ENCODE measurements around the gene KCNH4. TPM values are rescaled to one million over a fixed set of nuclear protein-coding genes. Genes with fewer than 3 reads are reported as not detected.

Gene KCNH4
- total RNA-seq, 1 experiment from 2014 or later: not detected

DNA sequence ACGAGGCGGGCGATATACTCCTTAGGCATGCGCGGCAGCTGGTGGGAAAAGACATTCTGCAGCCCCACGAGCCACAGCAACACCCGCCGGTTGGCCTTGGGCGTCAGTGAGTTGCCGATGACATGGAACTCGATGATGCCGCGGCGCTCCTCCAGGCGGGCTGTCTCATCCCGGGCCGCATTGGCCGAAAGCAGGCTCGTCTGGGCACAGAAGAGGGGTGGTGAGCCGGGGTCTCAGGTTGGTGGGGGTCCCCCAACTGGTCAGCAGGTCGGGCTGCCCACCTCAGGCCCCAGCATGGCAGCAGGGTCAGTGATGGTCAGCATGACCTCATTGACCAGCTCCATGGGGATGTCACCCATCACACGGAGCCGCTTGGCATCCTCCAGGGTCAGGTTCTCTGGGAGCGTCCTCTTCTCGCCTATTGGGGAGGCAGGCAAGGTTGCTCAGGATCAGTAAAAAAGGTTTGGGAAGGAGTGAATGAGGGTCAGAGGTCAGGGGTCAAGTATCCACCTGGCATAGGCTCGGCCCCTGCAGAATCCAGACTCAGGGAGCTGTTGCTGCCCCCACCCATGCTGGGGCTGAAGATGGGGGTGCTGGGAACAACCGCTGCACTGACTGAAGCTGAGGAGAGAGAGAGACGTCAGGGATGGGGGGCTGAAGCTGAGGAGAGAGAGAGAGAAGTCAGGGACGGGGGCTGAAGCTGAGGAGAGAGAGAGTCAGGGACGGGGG is 63.4 kb downstream of the KCNH4 start:
- CTCF ChIA-PET: interaction anchor here (1.1 to 1.3 kb wide), 2 partner anchors 10 to 100 kb away, joined by 3 read pairs; partner anchors contain the start of gene DNAJC7
- no peak for ATAC-seq
- RAD21 ChIA-PET (ENCODE audit: low non-redundant PET in 1 of 2, low total read pairs in 2 of 2, uncharacterized antibody in 2 of 2, unreplicated experiment in 2 of 2): no interaction called here
- H3K9me3 ChIP-seq (ENCODE audit: control insufficient read depth in 1 of 2, insufficient read depth in 1 of 2, low read depth in 1 of 2, low read length in 2 of 2): no peaks in the 10 kb centered on the region
- H2AFZ ChIP-seq (ENCODE audit: low read depth, low read length, poor library complexity, severe bottlenecking): no peak overlapping the region
- H3K4me1 ChIP-seq (ENCODE audit: control insufficient read depth in 1 of 2, insufficient read depth in 2 of 2, low read length in 2 of 2): peaks cover 5 to 24% of the 10 kb centered on the region in 2 experiments; a peak in 3 of 4 replicates
- H3K36me3 ChIP-seq (ENCODE audit: control insufficient read depth in 1 of 2, insufficient read depth in 2 of 2, low read length in 2 of 2): peaks cover 3 to 11% of the 10 kb centered on the region in 2 experiments
- intact Hi-C loops (cut with micrococcal nuclease): loop anchor here (5.0 kb wide), 1 partner anchor 410 kb away; no protein-coding TSS in a partner anchor
- H3K79me2 ChIP-seq (ENCODE audit: insufficient read depth, low read length): no peaks in the 10 kb centered on the region
- no peak overlapping the region for H3K4me3 ChIP-seq (replicated peaks in 1 of 2; ENCODE audit: low read depth in 1 of 2, low read length in 2 of 2)
- no peak overlapping the region for H3K4me2 ChIP-seq (ENCODE audit: low read length)
- no peak for DNase-seq (ENCODE audit: low read depth, low spot score)
- H4K20me1 ChIP-seq (ENCODE audit: insufficient read depth): no peaks in the 10 kb centered on the region
- no peaks in the 10 kb centered on the region for H3K9me2 ChIP-seq (ENCODE audit: insufficient read depth)
- TF ChIP-seq RAD21 (IDR thresholded peaks at IDR 0.05; ENCODE audit: low read depth) (no peak), TCF7L2 (IDR thresholded peaks at IDR 0.05; ENCODE audit: borderline replicate concordance, extremely low read depth, insufficient read depth, insufficient read length) (no peak), SRF (IDR thresholded peaks at IDR 0.05; ENCODE audit: low read depth) (no peak), CEBPB (IDR thresholded peaks at IDR 0.05; ENCODE audit: low read depth) (no peak), POLR2A (IDR thresholded peaks at IDR 0.05; ENCODE audit: borderline replicate concordance, extremely low read depth, insufficient read depth, insufficient read length) (no peak), JUND (IDR thresholded peaks at IDR 0.05) (no peak), ZNF274 (IDR thresholded peaks at IDR 0.05; ENCODE audit: low read depth, low read length) (no peak), CBX3 (IDR thresholded peaks at IDR 0.05; ENCODE audit: low read depth) (no peak), SP1 (IDR thresholded peaks at IDR 0.05; ENCODE audit: low read depth) (no peak), SIN3A (IDR thresholded peaks at IDR 0.05; ENCODE audit: low read depth) (no peak), POLR2AphosphoS5 (IDR thresholded peaks at IDR 0.05; ENCODE audit: low read depth, low read length) (no peak), EGR1 (IDR thresholded peaks at IDR 0.05; ENCODE audit: low read depth) (no peak), EZH2phosphoT487 (IDR thresholded peaks at IDR 0.05; ENCODE audit: borderline replicate concordance) (no peak), YY1 (IDR thresholded peaks at IDR 0.05; ENCODE audit: extremely low read depth, insufficient replicate concordance, low read depth, low read length) (no peak)
- TF ChIP-seq, protein P1, sequence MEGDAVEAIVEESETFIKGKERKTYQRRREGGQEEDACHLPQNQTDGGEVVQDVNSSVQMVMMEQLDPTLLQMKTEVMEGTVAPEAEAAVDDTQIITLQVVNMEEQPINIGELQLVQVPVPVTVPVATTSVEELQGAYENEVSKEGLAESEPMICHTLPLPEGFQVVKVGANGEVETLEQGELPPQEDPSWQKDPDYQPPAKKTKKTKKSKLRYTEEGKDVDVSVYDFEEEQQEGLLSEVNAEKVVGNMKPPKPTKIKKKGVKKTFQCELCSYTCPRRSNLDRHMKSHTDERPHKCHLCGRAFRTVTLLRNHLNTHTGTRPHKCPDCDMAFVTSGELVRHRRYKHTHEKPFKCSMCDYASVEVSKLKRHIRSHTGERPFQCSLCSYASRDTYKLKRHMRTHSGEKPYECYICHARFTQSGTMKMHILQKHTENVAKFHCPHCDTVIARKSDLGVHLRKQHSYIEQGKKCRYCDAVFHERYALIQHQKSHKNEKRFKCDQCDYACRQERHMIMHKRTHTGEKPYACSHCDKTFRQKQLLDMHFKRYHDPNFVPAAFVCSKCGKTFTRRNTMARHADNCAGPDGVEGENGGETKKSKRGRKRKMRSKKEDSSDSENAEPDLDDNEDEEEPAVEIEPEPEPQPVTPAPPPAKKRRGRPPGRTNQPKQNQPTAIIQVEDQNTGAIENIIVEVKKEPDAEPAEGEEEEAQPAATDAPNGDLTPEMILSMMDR (IDR thresholded peaks at IDR 0.05 in 2 of 3, conservative IDR thresholded peaks at IDR 0.05 in 1 of 3; ENCODE audit: borderline replicate concordance in 1 of 3, insufficient read depth in 1 of 3, low read depth in 2 of 3, low read length in 2 of 3): no peak
- TF ChIP-seq, protein P2, sequence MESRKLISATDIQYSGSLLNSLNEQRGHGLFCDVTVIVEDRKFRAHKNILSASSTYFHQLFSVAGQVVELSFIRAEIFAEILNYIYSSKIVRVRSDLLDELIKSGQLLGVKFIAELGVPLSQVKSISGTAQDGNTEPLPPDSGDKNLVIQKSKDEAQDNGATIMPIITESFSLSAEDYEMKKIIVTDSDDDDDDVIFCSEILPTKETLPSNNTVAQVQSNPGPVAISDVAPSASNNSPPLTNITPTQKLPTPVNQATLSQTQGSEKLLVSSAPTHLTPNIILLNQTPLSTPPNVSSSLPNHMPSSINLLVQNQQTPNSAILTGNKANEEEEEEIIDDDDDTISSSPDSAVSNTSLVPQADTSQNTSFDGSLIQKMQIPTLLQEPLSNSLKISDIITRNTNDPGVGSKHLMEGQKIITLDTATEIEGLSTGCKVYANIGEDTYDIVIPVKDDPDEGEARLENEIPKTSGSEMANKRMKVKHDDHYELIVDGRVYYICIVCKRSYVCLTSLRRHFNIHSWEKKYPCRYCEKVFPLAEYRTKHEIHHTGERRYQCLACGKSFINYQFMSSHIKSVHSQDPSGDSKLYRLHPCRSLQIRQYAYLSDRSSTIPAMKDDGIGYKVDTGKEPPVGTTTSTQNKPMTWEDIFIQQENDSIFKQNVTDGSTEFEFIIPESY (IDR thresholded peaks at IDR 0.05; ENCODE audit: extremely low read depth, insufficient replicate concordance, low read length): no peak
- TF ChIP-seq, protein P3, sequence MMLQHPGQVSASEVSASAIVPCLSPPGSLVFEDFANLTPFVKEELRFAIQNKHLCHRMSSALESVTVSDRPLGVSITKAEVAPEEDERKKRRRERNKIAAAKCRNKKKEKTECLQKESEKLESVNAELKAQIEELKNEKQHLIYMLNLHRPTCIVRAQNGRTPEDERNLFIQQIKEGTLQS (IDR thresholded peaks at IDR 0.05): no peak
- TF ChIP-seq, protein P4, sequence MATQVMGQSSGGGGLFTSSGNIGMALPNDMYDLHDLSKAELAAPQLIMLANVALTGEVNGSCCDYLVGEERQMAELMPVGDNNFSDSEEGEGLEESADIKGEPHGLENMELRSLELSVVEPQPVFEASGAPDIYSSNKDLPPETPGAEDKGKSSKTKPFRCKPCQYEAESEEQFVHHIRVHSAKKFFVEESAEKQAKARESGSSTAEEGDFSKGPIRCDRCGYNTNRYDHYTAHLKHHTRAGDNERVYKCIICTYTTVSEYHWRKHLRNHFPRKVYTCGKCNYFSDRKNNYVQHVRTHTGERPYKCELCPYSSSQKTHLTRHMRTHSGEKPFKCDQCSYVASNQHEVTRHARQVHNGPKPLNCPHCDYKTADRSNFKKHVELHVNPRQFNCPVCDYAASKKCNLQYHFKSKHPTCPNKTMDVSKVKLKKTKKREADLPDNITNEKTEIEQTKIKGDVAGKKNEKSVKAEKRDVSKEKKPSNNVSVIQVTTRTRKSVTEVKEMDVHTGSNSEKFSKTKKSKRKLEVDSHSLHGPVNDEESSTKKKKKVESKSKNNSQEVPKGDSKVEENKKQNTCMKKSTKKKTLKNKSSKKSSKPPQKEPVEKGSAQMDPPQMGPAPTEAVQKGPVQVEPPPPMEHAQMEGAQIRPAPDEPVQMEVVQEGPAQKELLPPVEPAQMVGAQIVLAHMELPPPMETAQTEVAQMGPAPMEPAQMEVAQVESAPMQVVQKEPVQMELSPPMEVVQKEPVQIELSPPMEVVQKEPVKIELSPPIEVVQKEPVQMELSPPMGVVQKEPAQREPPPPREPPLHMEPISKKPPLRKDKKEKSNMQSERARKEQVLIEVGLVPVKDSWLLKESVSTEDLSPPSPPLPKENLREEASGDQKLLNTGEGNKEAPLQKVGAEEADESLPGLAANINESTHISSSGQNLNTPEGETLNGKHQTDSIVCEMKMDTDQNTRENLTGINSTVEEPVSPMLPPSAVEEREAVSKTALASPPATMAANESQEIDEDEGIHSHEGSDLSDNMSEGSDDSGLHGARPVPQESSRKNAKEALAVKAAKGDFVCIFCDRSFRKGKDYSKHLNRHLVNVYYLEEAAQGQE (IDR thresholded peaks at IDR 0.05; ENCODE audit: low read depth): no peak
- POLR2A ChIA-PET: no interaction called here
- no peak overlapping the region for H3K27ac ChIP-seq (ENCODE audit: low read depth, low read length)
- H3K9ac ChIP-seq (ENCODE audit: low read length): no peak overlapping the region
- no peaks in the 10 kb centered on the region for H3K27me3 ChIP-seq (ENCODE audit: insufficient read depth, low read length)
- no TSS peak for BruUV-seq (replicated peaks)

Data from HCT116 (cell line).